Kasumi-1 (cell line): Measurements from ENCODE around the gene GALNT10.
"Not testable (repeated sequence)": the region's sequence is repeated elsewhere in the genome, so short reads cannot be mapped to it uniquely, and the experiment has no call there.

Experiments used
- DNase-seq, 2 experiments: peaks; one replicate each; lab custom pipeline; 2025; lab: John Stamatoyannopoulos, UW

GALNT10 gene

GRCh38 chr5:154190595-154191304 is at the start of gene GALNT10:
Gene GALNT10, plus strand, starts transcription at chr5:154190733. Its CDS starts 134 bp downstream, at chr5:154190867.
- DNase-seq: peak; percentile 39 to 43

GRCh38 chr5:154141745-154142221 is 48.8 kb upstream of the GALNT10 start:
- DNase-seq: no peak

GRCh38 chr5:154143211-154143641 is 47.3 kb upstream of the GALNT10 start:
- no peak for DNase-seq

- DNase-seq: no peak
These were observed 45.3 kb upstream of the GALNT10 start for GRCh38 chr5:154145268-154145667.

- DNase-seq: no peak
These were observed 44.1 kb upstream of the GALNT10 start for GRCh38 chr5:154146409-154146808.

- no peak for DNase-seq
These were observed 42.9 kb upstream of the GALNT10 start for GRCh38 chr5:154147666-154148065.

GRCh38 chr5:154150471-154150870 is 40.1 kb upstream of the GALNT10 start:
- not testable (repeated sequence) for DNase-seq

- no peak for DNase-seq
These were observed 32.8 kb upstream of the GALNT10 start for GRCh38 chr5:154157483-154158378.

- DNase-seq: no peak
These were observed 32.2 kb upstream of the GALNT10 start for GRCh38 chr5:154158379-154158737.

- DNase-seq: no peak
These were observed 31.2 kb upstream of the GALNT10 start for GRCh38 chr5:154159343-154159742.

GRCh38 chr5:154162539-154163151 is 27.9 kb upstream of the GALNT10 start:
- DNase-seq: no peak

GRCh38 chr5:154163327-154164248 is 26.9 kb upstream of the GALNT10 start:
- DNase-seq: no peak

- DNase-seq: no peak
These were observed 26.3 kb upstream of the GALNT10 start for GRCh38 chr5:154164249-154164581.

GRCh38 chr5:154165886-154166285 is 24.6 kb upstream of the GALNT10 start:
- DNase-seq: no peak

- no peak for DNase-seq
These were observed 23.4 kb upstream of the GALNT10 start for GRCh38 chr5:154166901-154167791.

- DNase-seq: no peak
These were observed 22.1 kb upstream of the GALNT10 start for GRCh38 chr5:154168395-154168794.

GRCh38 chr5:154172785-154173184 is 17.7 kb upstream of the GALNT10 start:
- no peak for DNase-seq

- DNase-seq: no peak
These were observed 16.4 kb upstream of the GALNT10 start for GRCh38 chr5:154174091-154174490.

GRCh38 chr5:154176181-154176580 is 14.4 kb upstream of the GALNT10 start:
- DNase-seq: no peak

- no peak for DNase-seq
These were observed 11.9 kb upstream of the GALNT10 start for GRCh38 chr5:154178661-154179060.
